ENCODE data around the gene RAB11A.

The RAB11A gene

GRCh38 chr15:65918357-65918920 is 49.1 kb downstream of the RAB11A start:
- no peak for DNase-seq

- no peak for DNase-seq
Observed at GRCh38 chr15:65918945-65919344, 49.7 kb downstream of the RAB11A start.

- no peak for DNase-seq
Observed at GRCh38 chr15:65919353-65919752, 50.1 kb downstream of the RAB11A start.

GRCh38 chr15:65920121-65920520 is 50.8 kb downstream of the RAB11A start:
- DNase-seq: no peak

- no peak for DNase-seq
Observed at GRCh38 chr15:65920825-65921309, 51.6 kb downstream of the RAB11A start.

GRCh38 chr15:65921780-65922179 is 52.5 kb downstream of the RAB11A start:
- no peak for DNase-seq

GRCh38 chr15:65922621-65923020 is 53.3 kb downstream of the RAB11A start:
- no peak for DNase-seq

- DNase-seq: no peak
Observed at GRCh38 chr15:65923264-65923663, 54.0 kb downstream of the RAB11A start.

GRCh38 chr15:65924004-65924403 is 54.7 kb downstream of the RAB11A start:
- DNase-seq: no peak

GRCh38 chr15:65925338-65925737 is 56.0 kb downstream of the RAB11A start:
- DNase-seq: no peak

GRCh38 chr15:65926459-65926858 is 57.2 kb downstream of the RAB11A start:
- DNase-seq: no peak

- DNase-seq: no peak
Observed at GRCh38 chr15:65926899-65927298, 57.6 kb downstream of the RAB11A start.

- no peak for DNase-seq
Observed at GRCh38 chr15:65927545-65927944, 58.3 kb downstream of the RAB11A start.

GRCh38 chr15:65929573-65929972 is 60.3 kb downstream of the RAB11A start:
- no peak for DNase-seq

- DNase-seq: no peak
Observed at GRCh38 chr15:65930134-65930533, 60.8 kb downstream of the RAB11A start.

- DNase-seq: no peak
Observed at GRCh38 chr15:65931221-65931620, 61.9 kb downstream of the RAB11A start.

GRCh38 chr15:65935391-65935790 is 66.1 kb downstream of the RAB11A start:
- no peak for DNase-seq

GRCh38 chr15:65936282-65936681 is 67.0 kb downstream of the RAB11A start:
- DNase-seq: no peak

- DNase-seq: no peak
Observed at GRCh38 chr15:65937054-65937453, 67.8 kb downstream of the RAB11A start.

- DNase-seq: no peak
Observed at GRCh38 chr15:65937476-65937875, 68.2 kb downstream of the RAB11A start.

GRCh38 chr15:65938604-65939003 is 69.3 kb downstream of the RAB11A start:
- DNase-seq: no peak

- no peak for DNase-seq
Observed at GRCh38 chr15:65939901-65940617, 70.8 kb downstream of the RAB11A start.

GRCh38 chr15:65940618-65940909 is 71.3 kb downstream of the RAB11A start:
- no peak for DNase-seq
